Frontal cortex (tissue), 4 donors: ENCODE results near the gene MPEG1. TPM values are rescaled to one million over a fixed set of nuclear protein-coding genes. Genes with fewer than 3 reads are reported as not detected.

Experiments
- DNase-seq, 2 donors: peaks; one replicate each; pipeline ENCODE4 v3.0.0; 2012; ENCODE audit warnings: low spot score in 2 of 2
- FAIRE-seq: peaks from 2 replicates; lab custom pipeline; 2012; peaks lifted over from hg19 to GRCh38; lab: Jason Lieb, UNC
- total RNA-seq: library from RNA; depleted of rRNA; stranded (reverse); fragments of >200 nt; gene quantifications from one replicate; pipeline ENCODE4 v1.2.3, GENCODE V29; 2014
- donor health status: control.
- donor health status: control.
- donor health status: control.

The MPEG1 gene
- total RNA-seq, result 2.0 TPM

GRCh38 chr11:59212744-59213631, at the start of gene MPEG1:
MPEG1 (minus strand) TSS chr11:59212927; CDS start chr11:59212865, 62 bp downstream.
- FAIRE-seq (no peak), DNase-seq (no peak)

- DNase-seq, result no peak
- no peak for FAIRE-seq
These were observed 49.6 kb upstream of the MPEG1 start for GRCh38 chr11:59262177-59262818.

- FAIRE-seq (no peak), DNase-seq (no peak)
These were observed 48.4 kb upstream of the MPEG1 start for GRCh38 chr11:59261150-59261549.

GRCh38 chr11:59259867-59260475, 47.2 kb upstream of the MPEG1 start:
- FAIRE-seq (no peak), DNase-seq (no peak)

GRCh38 chr11:59259047-59259446, 46.3 kb upstream of the MPEG1 start:
- FAIRE-seq (no peak), DNase-seq (no peak)

GRCh38 chr11:59255281-59255680, 42.6 kb upstream of the MPEG1 start:
- FAIRE-seq (no peak), DNase-seq (no peak)

- FAIRE-seq (no peak), DNase-seq (no peak)
These were observed 41.6 kb upstream of the MPEG1 start for GRCh38 chr11:59254286-59254685.

GRCh38 chr11:59253001-59253400, 40.3 kb upstream of the MPEG1 start:
- DNase-seq, result no peak
- FAIRE-seq, result no peak

- DNase-seq, result no peak
- no peak for FAIRE-seq
These were observed 36.8 kb upstream of the MPEG1 start for GRCh38 chr11:59249535-59249934.

GRCh38 chr11:59247531-59248227, 35.0 kb upstream of the MPEG1 start:
- DNase-seq, result no peak
- FAIRE-seq, result no peak

- FAIRE-seq (no peak), DNase-seq (no peak)
These were observed 30.9 kb upstream of the MPEG1 start for GRCh38 chr11:59243633-59244032.

GRCh38 chr11:59240322-59240721, 27.6 kb upstream of the MPEG1 start:
- FAIRE-seq, result no peak
- DNase-seq, result no peak

GRCh38 chr11:59226396-59226795, 13.7 kb upstream of the MPEG1 start:
- FAIRE-seq (no peak), DNase-seq (no peak)

- no peak for FAIRE-seq
- no peak for DNase-seq
These were observed 12.3 kb upstream of the MPEG1 start for GRCh38 chr11:59225017-59225416.

GRCh38 chr11:59224351-59224928, 11.7 kb upstream of the MPEG1 start:
- FAIRE-seq, result no peak
- DNase-seq, result no peak

- no peak for DNase-seq
- FAIRE-seq, result no peak
These were observed 10.9 kb upstream of the MPEG1 start for GRCh38 chr11:59223611-59224010.

- DNase-seq (no peak), FAIRE-seq (no peak)
These were observed 10.4 kb upstream of the MPEG1 start for GRCh38 chr11:59223177-59223576.

GRCh38 chr11:59222464-59223060, 9.8 kb upstream of the MPEG1 start:
- FAIRE-seq, result no peak

GRCh38 chr11:59221441-59221840, 8.7 kb upstream of the MPEG1 start:
- FAIRE-seq, result no peak

More at GRCh38 chr11:59222464-59223060, 9.8 kb upstream of the MPEG1 start:
- no peak for DNase-seq

GRCh38 chr11:59219836-59220235, 7.1 kb upstream of the MPEG1 start:
- FAIRE-seq (no peak), DNase-seq (no peak)

More at GRCh38 chr11:59221441-59221840, 8.7 kb upstream of the MPEG1 start:
- no peak for DNase-seq
